ENCODE data around the gene LSM3.

The LSM3 gene

GRCh38 chr3:14166877-14167603 lies 11.6 kb upstream of the LSM3 start:
- DNase-seq, result no peak
- Histone ChIP-seq H4K8ac (ENCODE audit: low read length) (no peak overlapping the region), H2AFZ (ENCODE audit: low read depth, low read length) (no peak overlapping the region), H3K27me3 (ENCODE audit: control insufficient read depth in 1 of 2, insufficient read depth in 1 of 2, low read length in 2 of 2) (no peaks in the 10 kb centered on the region), H3K4ac (ENCODE audit: low read depth in 1 of 2, low read length in 2 of 2) (no peak overlapping the region), H2BK5ac (ENCODE audit: low read depth, low read length, poor library complexity, severe bottlenecking) (no peak overlapping the region), H3K79me1 (replicated peaks; ENCODE audit: low read length, poor library complexity, severe bottlenecking) (peaks cover 39% of the 10 kb centered on the region), H3K4me2 (ENCODE audit: low read length, poor library complexity, severe bottlenecking) (no peak overlapping the region), H3K27ac (ENCODE audit: low read length, poor library complexity, severe bottlenecking) (no peak overlapping the region), H2BK15ac (ENCODE audit: low read depth, poor library complexity, severe bottlenecking) (no peak overlapping the region), H4K91ac (ENCODE audit: low read length) (no peak overlapping the region), H3K18ac (ENCODE audit: low read depth in 1 of 2, low read length in 2 of 2) (no peak overlapping the region), H2BK12ac (ENCODE audit: low read length in 2 of 2) (no peak overlapping the region), H3K36me3 (ENCODE audit: control insufficient read depth in 1 of 2, insufficient read depth in 2 of 2, low read depth in 1 of 2, low read length in 2 of 2) (peaks cover 50 to 99% of the 10 kb centered on the region in 2 experiments), H3K9ac (ENCODE audit: low read length) (no peak overlapping the region), H3K4me1 (ENCODE audit: control insufficient read depth, insufficient read depth, low read depth, low read length) (no peaks in the 10 kb centered on the region), H3K23ac (ENCODE audit: low read length in 2 of 2) (no peak overlapping the region), H3K4me3 (ENCODE audit: insufficient read depth in 1 of 2, low read depth in 1 of 2, low read length in 2 of 2) (no peak overlapping the region), H3K9me3 (ENCODE audit: control insufficient read depth, low read length) (peaks cover 15% of the 10 kb centered on the region), H2BK120ac (ENCODE audit: low read depth, low read length) (no peak overlapping the region), H2AK5ac (ENCODE audit: low read length, severe bottlenecking) (no peak overlapping the region), H3K14ac (ENCODE audit: low read length in 2 of 2) (no peak overlapping the region)
- WGBS, result 95% methylated on average over 9 of the region's 9 CpGs

DNA sequence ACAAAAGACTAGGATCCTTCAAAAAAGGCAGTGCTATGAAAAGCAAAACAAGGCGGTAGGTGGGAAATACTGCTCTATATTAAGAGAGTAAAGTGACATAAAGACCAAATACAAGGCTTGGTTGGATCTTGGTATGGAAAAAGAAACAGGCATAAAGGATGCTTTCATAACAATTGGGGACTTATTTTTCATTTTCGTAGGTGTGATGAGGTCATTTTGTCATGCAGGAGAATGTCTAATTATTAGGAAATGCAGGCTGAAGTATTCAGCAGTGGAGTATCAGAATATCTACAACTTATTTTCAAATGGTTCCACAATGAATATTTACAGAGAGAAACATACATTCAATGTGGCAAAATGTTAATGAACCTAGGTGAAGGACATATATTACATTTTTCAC lies 9.2 kb upstream of the LSM3 start:
- Histone ChIP-seq H2AFZ (ENCODE audit: low read depth, low read length) (no peak overlapping the region), H3K14ac (ENCODE audit: low read length in 2 of 2) (no peak overlapping the region), H2BK5ac (ENCODE audit: low read depth, low read length, poor library complexity, severe bottlenecking) (no peak overlapping the region), H3K36me3 (ENCODE audit: control insufficient read depth in 1 of 2, insufficient read depth in 2 of 2, low read depth in 1 of 2, low read length in 2 of 2) (peaks cover 49 to 87% of the 10 kb centered on the region in 2 experiments), H3K9me3 (ENCODE audit: control insufficient read depth, low read length) (no peaks in the 10 kb centered on the region), H4K91ac (ENCODE audit: low read length) (no peak overlapping the region), H3K4ac (ENCODE audit: low read depth in 1 of 2, low read length in 2 of 2) (no peak overlapping the region), H3K79me1 (replicated peaks; ENCODE audit: low read length, poor library complexity, severe bottlenecking) (peaks cover 39% of the 10 kb centered on the region), H2BK120ac (ENCODE audit: low read depth, low read length) (no peak overlapping the region), H3K18ac (ENCODE audit: low read depth in 1 of 2, low read length in 2 of 2) (no peak overlapping the region), H3K4me1 (ENCODE audit: control insufficient read depth, insufficient read depth, low read depth, low read length) (no peaks in the 10 kb centered on the region), H3K27me3 (ENCODE audit: control insufficient read depth in 1 of 2, insufficient read depth in 1 of 2, low read length in 2 of 2) (no peaks in the 10 kb centered on the region), H3K23ac (ENCODE audit: low read length in 2 of 2) (no peak overlapping the region), H3K9ac (ENCODE audit: low read length) (peak overlapping the region; percentile 40), H4K8ac (ENCODE audit: low read length) (no peak overlapping the region), H2BK15ac (ENCODE audit: low read depth, poor library complexity, severe bottlenecking) (no peak overlapping the region), H3K4me3 (ENCODE audit: insufficient read depth in 1 of 2, low read depth in 1 of 2, low read length in 2 of 2) (no peak overlapping the region), H2BK12ac (ENCODE audit: low read length in 2 of 2) (no peak overlapping the region), H3K4me2 (ENCODE audit: low read length, poor library complexity, severe bottlenecking) (no peak overlapping the region), H2AK5ac (ENCODE audit: low read length, severe bottlenecking) (no peak overlapping the region), H3K27ac (ENCODE audit: low read length, poor library complexity, severe bottlenecking) (no peak overlapping the region)
- no peak for DNase-seq
- 100% methylated on average over 1 of the region's 2 CpGs for WGBS

DNA sequence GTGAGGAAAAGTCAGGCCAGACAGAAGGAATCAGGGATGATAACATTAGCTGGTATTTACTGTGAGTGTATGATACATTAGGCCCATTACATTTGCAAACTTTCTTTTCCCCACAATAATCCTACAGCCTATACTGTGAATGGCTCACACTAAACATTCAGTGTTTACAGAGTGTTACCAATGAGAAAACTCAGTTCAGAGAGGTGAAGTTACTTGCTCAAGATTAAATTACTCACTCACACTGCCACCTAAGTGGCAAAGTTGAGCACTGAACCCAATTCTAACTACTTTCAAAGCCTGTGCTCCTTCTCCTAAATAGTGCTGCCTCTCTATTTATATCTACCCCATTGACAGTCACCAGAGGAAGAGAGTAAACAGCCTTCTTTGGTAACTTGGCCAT lies 8.7 kb upstream of the LSM3 start:
- H4K91ac ChIP-seq (ENCODE audit: low read length), result no peak overlapping the region

GRCh38 chr3:14170531-14171159 lies 8.0 kb upstream of the LSM3 start:
- no peak for DNase-seq
- Histone ChIP-seq H3K9me3 (ENCODE audit: control insufficient read depth, low read length) (no peaks in the 10 kb centered on the region), H3K4me2 (ENCODE audit: low read length, poor library complexity, severe bottlenecking) (no peak overlapping the region), H3K27ac (ENCODE audit: low read length, poor library complexity, severe bottlenecking) (no peak overlapping the region), H2BK15ac (ENCODE audit: low read depth, poor library complexity, severe bottlenecking) (no peak overlapping the region), H3K4ac (ENCODE audit: low read depth in 1 of 2, low read length in 2 of 2) (no peak overlapping the region), H4K8ac (ENCODE audit: low read length) (no peak overlapping the region), H3K14ac (ENCODE audit: low read length in 2 of 2) (no peak overlapping the region), H3K4me1 (ENCODE audit: control insufficient read depth, insufficient read depth, low read depth, low read length) (peaks cover 3% of the 10 kb centered on the region), H3K18ac (ENCODE audit: low read depth in 1 of 2, low read length in 2 of 2) (no peak overlapping the region), H3K4me3 (ENCODE audit: insufficient read depth in 1 of 2, low read depth in 1 of 2, low read length in 2 of 2) (peak overlapping the region in 1 of 2 experiments; percentile 21), H3K23ac (ENCODE audit: low read length in 2 of 2) (no peak overlapping the region), H2AFZ (ENCODE audit: low read depth, low read length) (no peak overlapping the region), H2BK120ac (ENCODE audit: low read depth, low read length) (no peak overlapping the region), H3K9ac (ENCODE audit: low read length) (peak overlapping the region; percentile 40), H3K79me1 (replicated peaks; ENCODE audit: low read length, poor library complexity, severe bottlenecking) (peaks cover 39% of the 10 kb centered on the region), H4K91ac (ENCODE audit: low read length) (no peak overlapping the region), H3K27me3 (ENCODE audit: control insufficient read depth in 1 of 2, insufficient read depth in 1 of 2, low read length in 2 of 2) (no peaks in the 10 kb centered on the region), H2AK5ac (ENCODE audit: low read length, severe bottlenecking) (no peak overlapping the region), H2BK5ac (ENCODE audit: low read depth, low read length, poor library complexity, severe bottlenecking) (no peak overlapping the region), H2BK12ac (ENCODE audit: low read length in 2 of 2) (no peak overlapping the region), H3K36me3 (ENCODE audit: control insufficient read depth in 1 of 2, insufficient read depth in 2 of 2, low read depth in 1 of 2, low read length in 2 of 2) (peaks cover 38 to 75% of the 10 kb centered on the region in 2 experiments)
- 100% methylated on average over 1 of the region's 2 CpGs for WGBS

More for the DNA sequence above, 8.7 kb upstream of the LSM3 start:
- Histone ChIP-seq H3K14ac (ENCODE audit: low read length in 2 of 2) (no peak overlapping the region), H3K4me1 (ENCODE audit: control insufficient read depth, insufficient read depth, low read depth, low read length) (peaks cover 1% of the 10 kb centered on the region), H3K18ac (ENCODE audit: low read depth in 1 of 2, low read length in 2 of 2) (no peak overlapping the region), H3K36me3 (ENCODE audit: control insufficient read depth in 1 of 2, insufficient read depth in 2 of 2, low read depth in 1 of 2, low read length in 2 of 2) (peaks cover 45 to 83% of the 10 kb centered on the region in 2 experiments), H4K8ac (ENCODE audit: low read length) (no peak overlapping the region), H3K4me3 (ENCODE audit: insufficient read depth in 1 of 2, low read depth in 1 of 2, low read length in 2 of 2) (peak overlapping the region in 1 of 2 experiments; percentile 21), H2BK15ac (ENCODE audit: low read depth, poor library complexity, severe bottlenecking) (no peak overlapping the region), H3K9ac (ENCODE audit: low read length) (peak overlapping the region; percentile 40), H2AK5ac (ENCODE audit: low read length, severe bottlenecking) (no peak overlapping the region), H2BK5ac (ENCODE audit: low read depth, low read length, poor library complexity, severe bottlenecking) (no peak overlapping the region), H2AFZ (ENCODE audit: low read depth, low read length) (no peak overlapping the region), H2BK120ac (ENCODE audit: low read depth, low read length) (no peak overlapping the region), H3K4ac (ENCODE audit: low read depth in 1 of 2, low read length in 2 of 2) (no peak overlapping the region), H3K27me3 (ENCODE audit: control insufficient read depth in 1 of 2, insufficient read depth in 1 of 2, low read length in 2 of 2) (no peaks in the 10 kb centered on the region), H3K9me3 (ENCODE audit: control insufficient read depth, low read length) (no peaks in the 10 kb centered on the region), H3K79me1 (replicated peaks; ENCODE audit: low read length, poor library complexity, severe bottlenecking) (peaks cover 41% of the 10 kb centered on the region), H3K4me2 (ENCODE audit: low read length, poor library complexity, severe bottlenecking) (no peak overlapping the region), H3K27ac (ENCODE audit: low read length, poor library complexity, severe bottlenecking) (no peak overlapping the region), H2BK12ac (ENCODE audit: low read length in 2 of 2) (no peak overlapping the region), H3K23ac (ENCODE audit: low read length in 2 of 2) (no peak overlapping the region)
- no peak for DNase-seq
